Kidney epithelial cell (primary cell): ENCODE results near the gene TIGD3. TPM values are rescaled to one million over a fixed set of nuclear protein-coding genes. Genes with fewer than 3 reads are reported as not detected.

Source experiments
- DNase-seq: peaks from one replicate; pipeline ENCODE4 v3.0.0-alpha.2; 2010; ENCODE audit warnings: low read depth
- H3K27me3 ChIP-seq: 2 replicates; pipeline ENCODE4 v1.6.0; 2011; ENCODE audit warnings: low read length; ENCODE audit not compliant: control insufficient read depth, insufficient read depth
- H3K36me3 ChIP-seq: 2 replicates; pipeline ENCODE4 v1.5.1; 2011; ENCODE audit warnings: low read length; ENCODE audit not compliant: control insufficient read depth, insufficient read depth
- H3K4me3 ChIP-seq: 2 replicates; pipeline ENCODE4 v1.5.1; 2011; ENCODE audit warnings: low read depth, mild to moderate bottlenecking, control low read depth, low read length
- CTCF ChIP-seq: IDR thresholded peaks from 2 replicates; pipeline ENCODE4 v1.5.1; 2011; ENCODE audit warnings: mild to moderate bottlenecking, moderate library complexity, low read length, control low read depth, inconsistent platforms; ENCODE audit not compliant: insufficient read depth, poor library complexity, severe bottlenecking
- total RNA-seq: library from RNA; depleted of rRNA; stranded (reverse); fragments of >200 nt; gene quantifications from 2 replicates; pipeline ENCODE4 v1.2.3, GENCODE V29; 2015

TIGD3 gene
- total RNA-seq, 1 donor from 2014 or later = 1.3 TPM

GRCh38 chr11:65355776-65356393 lies 1.3 kb downstream of the TIGD3 start:
- TF ChIP-seq CTCF = no peak
- peaks cover 16% of the 10 kb centered on the region for H3K27me3 ChIP-seq
- H3K4me3 ChIP-seq = peak overlapping the region; percentile 53
- DNase-seq = no peak
- peaks cover 5% of the 10 kb centered on the region for H3K36me3 ChIP-seq

GRCh38 chr11:65356394-65356972 lies 1.9 kb downstream of the TIGD3 start:
- DNase-seq = no peak
- TF ChIP-seq CTCF = no peak
- Histone ChIP-seq H3K4me3 (no peak overlapping the region), H3K36me3 (peaks cover 4% of the 10 kb centered on the region), H3K27me3 (peaks cover 16% of the 10 kb centered on the region)

GRCh38 chr11:65357856-65358356 lies 3.4 kb downstream of the TIGD3 start:
- no peak for DNase-seq
- no peak for TF ChIP-seq CTCF
- H3K27me3 ChIP-seq = peaks cover 16% of the 10 kb centered on the region
- no peak overlapping the region for H3K4me3 ChIP-seq
- no peaks in the 10 kb centered on the region for H3K36me3 ChIP-seq

GRCh38 chr11:65362320-65362931 lies 7.9 kb downstream of the TIGD3 start:
- DNase-seq = no peak
- H3K36me3 ChIP-seq = no peaks in the 10 kb centered on the region
- TF ChIP-seq CTCF = no peak
- H3K4me3 ChIP-seq = no peak overlapping the region
- H3K27me3 ChIP-seq = no peaks in the 10 kb centered on the region

GRCh38 chr11:65362966-65363365 lies 8.4 kb downstream of the TIGD3 start:
- Histone ChIP-seq H3K27me3 (no peaks in the 10 kb centered on the region), H3K4me3 (no peak overlapping the region), H3K36me3 (no peaks in the 10 kb centered on the region)
- no peak for DNase-seq
- TF ChIP-seq CTCF = no peak
